GM21717 (cell line): ENCODE results near the gene CFC1.
"Not testable (repeated sequence)": the region's sequence is repeated elsewhere in the genome, so short reads cannot be mapped to it uniquely, and the experiment has no call there.

Source experiments
- ATAC-seq: cut with Tn5 transposase; IDR thresholded peaks from one replicate; pipeline ENCODE4 v1.9.1; 2021; ENCODE audit warnings: mild to moderate bottlenecking, moderate library complexity; ENCODE audit not compliant: unreplicated experiment

Gene CFC1

DNA sequence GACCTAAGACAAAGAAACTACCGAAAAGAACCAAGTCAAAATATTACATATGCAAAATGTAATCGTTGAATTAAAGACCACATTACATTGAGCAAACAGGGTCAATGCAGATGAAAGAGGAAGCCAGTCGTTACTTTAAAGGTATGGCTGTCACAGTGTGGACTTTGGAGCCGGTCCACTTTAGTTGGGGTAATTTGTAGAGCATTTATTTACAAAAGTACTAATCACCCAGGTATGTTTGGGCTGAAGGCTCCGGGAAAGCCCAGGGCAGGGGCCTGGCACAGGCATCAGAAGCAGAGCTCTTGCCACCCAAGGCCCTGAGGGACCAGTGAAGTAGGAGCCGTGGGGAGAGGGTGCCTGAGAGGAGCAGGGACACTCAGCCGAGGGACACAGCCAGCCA lies 15.8 kb downstream of the CFC1 start:
- not testable (repeated sequence) for ATAC-seq

DNA sequence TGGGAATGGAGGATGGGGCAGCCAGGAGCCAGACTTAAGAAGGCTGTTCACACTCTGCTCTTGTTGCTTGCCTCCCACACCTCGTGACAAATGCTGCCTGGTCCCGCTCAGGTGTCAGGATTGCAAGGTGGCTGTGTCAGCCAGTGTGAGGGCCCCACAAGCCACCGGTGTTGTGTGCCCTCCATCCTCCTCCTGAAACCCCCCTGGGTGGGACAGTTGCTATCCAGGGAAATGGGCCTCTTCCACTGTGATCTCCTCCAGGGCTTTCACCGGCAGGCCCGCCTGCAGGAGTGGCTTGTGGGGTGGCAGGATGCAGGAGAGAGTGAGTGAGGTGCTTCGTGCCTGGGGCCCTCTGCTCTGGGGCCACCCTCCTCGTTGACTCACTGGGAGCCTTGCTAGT lies 16.4 kb downstream of the CFC1 start:
- ATAC-seq: not testable (repeated sequence)

DNA sequence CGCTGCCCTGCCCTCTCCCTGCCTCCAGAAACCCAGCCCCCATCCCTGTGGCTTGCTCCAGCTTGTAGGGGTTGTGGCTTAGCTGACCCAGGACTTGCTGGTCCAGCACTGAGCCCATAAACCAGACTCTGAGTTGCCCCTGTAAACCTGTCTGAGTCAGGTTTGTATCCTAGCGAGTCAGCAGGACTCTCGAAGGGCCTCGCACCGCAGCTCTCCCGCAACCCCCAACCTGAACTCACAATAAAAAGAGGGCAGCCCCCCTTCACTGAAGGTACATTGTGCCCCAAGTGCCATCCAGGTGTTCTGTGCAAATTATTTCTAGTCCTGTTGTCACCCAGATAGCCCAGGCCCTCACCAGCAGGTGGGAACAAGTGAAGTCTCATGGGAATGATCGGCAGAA lies 17.9 kb downstream of the CFC1 start:
- not testable (repeated sequence) for ATAC-seq

DNA sequence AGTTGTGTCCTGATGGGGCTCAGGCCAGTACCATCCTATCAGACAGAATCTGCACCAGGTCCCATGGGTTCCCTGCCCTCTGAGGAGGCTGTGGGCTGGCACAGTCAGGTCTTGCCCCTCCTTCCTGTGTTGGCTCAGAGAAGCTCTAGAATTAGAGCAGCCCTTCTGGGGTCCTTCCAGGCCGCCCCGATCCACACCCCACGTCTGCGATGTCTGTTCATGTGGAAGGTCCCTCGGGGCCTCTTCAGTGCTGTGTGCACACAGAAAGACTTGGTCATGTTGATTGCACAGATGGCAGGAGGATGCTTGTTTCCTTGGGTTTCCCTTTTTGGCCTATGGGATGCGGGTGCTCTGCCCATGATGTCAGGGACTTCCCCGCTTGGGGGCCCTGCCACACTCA lies 20.3 kb downstream of the CFC1 start:
- ATAC-seq: not testable (repeated sequence)

DNA sequence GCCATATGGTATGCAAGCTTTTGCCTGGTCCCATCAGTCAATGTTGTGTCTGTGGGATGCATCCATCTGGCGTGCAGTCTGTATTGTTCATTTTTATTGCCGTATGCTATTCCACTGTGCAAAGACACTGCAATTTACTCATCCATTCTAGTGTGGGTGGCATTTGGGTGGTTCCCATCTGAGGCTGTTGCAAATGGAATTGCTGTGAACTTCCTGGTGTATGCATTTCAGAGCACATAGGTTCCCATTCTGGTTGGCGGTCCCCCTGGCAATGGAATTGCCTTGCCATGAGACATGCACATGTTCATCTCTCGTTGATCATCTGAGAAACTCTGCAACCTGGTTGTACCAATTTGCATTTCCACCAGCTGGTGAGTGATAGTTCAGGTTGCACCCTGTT lies 21.8 kb downstream of the CFC1 start:
- ATAC-seq: not testable (repeated sequence)

DNA sequence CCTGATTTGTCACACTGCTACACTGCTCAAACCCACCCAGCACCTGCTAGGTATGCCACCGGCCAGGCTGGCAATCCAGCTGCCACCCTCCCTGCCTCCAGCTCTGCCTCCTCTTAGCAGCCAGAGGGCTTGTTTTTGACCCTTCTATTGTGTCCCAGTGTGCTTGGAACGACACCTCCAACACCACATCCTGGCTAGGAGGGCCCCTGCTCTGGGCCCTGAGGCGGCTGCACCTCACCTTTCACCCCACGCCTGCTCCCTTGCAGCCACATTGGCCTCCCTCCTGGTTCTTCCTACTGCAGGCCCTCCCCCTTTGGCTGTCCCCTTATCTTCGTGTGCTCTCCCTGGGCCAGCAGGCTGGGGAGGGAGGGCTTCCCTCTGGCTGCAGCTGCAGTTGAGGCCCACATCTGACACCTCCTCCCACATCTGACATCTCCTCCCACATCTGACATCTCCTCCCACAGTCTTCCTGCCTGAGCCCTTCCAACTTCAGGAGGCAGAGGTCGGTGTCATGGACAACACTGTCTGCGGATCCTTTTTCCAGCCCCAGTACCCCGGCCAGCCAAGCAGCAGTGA lies 23.1 kb downstream of the CFC1 start:
- not testable (repeated sequence) for ATAC-seq

DNA sequence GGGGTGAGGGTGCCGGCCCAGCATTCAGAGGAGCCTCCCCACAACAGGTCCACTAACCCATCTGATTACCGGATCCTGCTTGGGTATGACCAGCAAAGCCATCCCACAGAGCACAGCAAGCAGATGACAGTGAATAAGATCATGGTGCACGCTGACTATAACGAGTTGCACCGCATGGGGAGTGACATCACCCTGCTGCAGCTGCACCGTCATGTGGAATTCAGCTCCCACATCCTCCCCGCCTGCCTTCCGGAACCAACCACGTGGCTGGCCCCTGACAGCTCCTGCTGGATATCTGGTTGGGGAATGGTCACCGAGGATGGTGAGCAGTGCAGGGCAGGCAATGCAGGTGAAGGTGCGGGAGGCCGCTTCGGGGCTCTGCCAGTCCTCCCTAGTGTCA lies 25.1 kb downstream of the CFC1 start:
- not testable (repeated sequence) for ATAC-seq

DNA sequence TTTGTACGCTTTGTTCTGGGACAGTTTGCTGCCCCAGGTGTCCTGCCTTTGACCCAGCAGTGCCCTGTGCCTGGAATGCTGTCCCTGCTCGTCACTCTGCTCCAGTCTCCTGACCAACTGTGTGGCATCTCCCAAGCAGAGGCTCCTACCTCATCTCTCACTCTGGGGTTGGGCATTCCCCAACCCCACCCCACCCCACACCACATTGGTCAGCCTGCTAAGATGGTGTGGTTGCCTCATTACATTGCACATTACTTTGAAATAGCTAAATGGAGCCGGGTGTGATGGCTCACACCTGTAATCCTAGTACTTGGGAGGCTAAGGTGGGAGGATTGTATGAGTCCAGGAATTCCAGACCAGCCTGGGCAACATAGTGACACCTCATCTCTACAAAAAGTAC lies 27.4 kb downstream of the CFC1 start:
- not testable (repeated sequence) for ATAC-seq

DNA sequence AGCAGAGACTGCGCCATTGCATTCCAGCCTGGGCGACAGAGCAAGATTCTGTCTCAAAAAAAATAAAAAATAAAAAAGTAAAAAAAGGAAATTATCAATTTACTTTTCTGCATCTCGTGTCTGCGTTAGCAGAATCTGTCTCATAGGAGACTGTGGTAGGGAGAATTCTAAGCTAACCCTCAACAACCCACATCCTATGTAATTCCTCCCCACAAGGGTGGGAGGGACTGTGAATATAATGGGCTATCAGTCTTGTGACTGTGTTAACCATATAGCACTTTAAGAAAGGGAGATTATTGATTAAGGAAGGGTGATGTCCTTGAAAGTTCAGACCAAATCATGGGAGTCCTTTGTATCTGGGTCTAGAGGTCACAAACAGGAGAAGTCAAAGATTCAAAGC lies 33.2 kb downstream of the CFC1 start:
- not testable (repeated sequence) for ATAC-seq

DNA sequence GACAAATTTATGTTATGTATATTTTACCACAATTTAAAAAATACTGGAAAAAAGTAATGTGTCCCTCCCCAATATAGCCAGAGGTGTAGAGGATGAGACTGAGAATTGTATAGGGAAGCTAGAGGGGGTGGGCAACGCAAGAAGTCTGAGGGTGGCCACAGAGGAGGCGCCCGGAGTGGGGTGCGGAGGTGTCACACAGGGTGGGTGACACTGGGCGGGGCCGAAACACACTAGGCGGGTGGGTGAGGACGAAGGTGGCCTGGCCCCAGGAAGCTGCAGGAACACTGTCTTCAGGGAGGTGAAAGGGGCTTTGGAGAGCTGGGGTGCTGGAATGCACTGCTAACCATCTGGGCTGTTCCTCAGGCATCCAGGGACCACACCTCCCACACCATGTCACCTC lies 42.9 kb downstream of the CFC1 start:
- not testable (repeated sequence) for ATAC-seq

DNA sequence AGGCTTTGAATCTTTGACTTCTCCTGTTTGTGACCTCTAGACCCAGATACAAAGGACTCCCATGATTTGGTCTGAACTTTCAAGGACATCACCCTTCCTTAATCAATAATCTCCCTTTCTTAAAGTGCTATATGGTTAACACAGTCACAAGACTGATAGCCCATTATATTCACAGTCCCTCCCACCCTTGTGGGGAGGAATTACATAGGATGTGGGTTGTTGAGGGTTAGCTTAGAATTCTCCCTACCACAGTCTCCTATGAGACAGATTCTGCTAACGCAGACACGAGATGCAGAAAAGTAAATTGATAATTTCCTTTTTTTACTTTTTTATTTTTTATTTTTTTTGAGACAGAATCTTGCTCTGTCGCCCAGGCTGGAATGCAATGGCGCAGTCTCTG lies 45.2 kb downstream of the CFC1 start:
- not testable (repeated sequence) for ATAC-seq

DNA sequence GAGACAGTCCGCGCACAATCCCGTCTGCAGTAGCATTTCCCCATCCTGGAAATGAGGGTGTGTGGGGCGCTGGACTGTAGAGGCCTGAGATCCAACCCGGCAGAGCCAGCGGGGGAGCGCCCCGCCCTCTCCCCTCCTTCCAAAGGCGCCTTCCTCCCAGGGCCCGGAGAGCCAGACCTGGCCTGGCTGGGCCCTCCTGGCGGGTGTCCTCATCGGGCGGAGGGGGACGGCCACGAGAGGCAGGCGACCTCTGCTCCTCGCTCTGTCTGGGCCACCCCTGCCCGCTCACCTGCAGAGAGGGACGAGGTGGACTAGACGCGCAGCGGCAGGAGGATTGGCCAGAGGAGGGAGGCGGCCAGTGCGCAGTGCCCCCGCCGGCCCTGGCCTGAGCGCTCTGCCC lies 49.9 kb downstream of the CFC1 start:
- not testable (repeated sequence) for ATAC-seq

DNA sequence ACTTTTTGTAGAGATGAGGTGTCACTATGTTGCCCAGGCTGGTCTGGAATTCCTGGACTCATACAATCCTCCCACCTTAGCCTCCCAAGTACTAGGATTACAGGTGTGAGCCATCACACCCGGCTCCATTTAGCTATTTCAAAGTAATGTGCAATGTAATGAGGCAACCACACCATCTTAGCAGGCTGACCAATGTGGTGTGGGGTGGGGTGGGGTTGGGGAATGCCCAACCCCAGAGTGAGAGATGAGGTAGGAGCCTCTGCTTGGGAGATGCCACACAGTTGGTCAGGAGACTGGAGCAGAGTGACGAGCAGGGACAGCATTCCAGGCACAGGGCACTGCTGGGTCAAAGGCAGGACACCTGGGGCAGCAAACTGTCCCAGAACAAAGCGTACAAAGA lies 51.0 kb downstream of the CFC1 start:
- ATAC-seq: not testable (repeated sequence)

DNA sequence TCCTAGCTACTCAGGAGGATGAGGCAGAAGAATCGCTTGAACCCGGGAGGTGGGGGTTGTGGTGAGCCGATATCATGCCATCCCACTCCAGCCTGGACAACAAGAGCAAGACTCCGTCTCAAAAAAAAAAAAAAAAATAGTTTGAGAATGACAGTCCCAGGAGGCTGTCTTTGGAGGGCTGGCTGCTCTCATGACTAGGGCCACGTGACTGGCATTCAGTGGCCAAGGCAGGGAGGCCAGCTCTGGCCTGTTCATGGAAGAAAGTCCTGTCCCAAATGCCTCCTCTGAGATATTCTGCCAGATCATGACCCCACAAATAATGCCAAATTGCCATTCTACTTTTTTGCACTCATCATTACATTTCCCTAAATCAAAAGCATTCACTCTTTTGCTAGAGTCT lies 54.4 kb downstream of the CFC1 start:
- not testable (repeated sequence) for ATAC-seq

DNA sequence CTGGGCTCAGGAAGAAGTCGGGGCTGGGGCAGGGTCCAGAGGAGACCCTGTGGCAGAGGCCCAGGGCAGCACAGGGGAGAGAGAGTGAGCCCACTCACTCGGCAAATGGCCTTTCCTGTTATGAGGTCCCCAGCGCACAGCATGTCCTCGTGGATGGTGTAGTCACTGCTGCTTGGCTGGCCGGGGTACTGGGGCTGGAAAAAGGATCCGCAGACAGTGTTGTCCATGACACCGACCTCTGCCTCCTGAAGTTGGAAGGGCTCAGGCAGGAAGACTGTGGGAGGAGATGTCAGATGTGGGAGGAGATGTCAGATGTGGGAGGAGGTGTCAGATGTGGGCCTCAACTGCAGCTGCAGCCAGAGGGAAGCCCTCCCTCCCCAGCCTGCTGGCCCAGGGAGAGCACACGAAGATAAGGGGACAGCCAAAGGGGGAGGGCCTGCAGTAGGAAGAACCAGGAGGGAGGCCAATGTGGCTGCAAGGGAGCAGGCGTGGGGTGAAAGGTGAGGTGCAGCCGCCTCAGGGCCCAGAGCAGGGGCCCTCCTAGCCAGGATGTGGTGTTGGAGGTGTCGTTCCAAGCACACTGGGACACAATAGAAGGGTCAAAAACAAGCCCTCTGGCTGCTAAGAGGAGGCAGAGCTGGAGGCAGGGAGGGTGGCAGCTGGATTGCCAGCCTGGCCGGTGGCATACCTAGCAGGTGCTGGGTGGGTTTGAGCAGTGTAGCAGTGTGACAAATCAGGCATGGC lies 55.4 kb downstream of the CFC1 start:
- not testable (repeated sequence) for ATAC-seq

DNA sequence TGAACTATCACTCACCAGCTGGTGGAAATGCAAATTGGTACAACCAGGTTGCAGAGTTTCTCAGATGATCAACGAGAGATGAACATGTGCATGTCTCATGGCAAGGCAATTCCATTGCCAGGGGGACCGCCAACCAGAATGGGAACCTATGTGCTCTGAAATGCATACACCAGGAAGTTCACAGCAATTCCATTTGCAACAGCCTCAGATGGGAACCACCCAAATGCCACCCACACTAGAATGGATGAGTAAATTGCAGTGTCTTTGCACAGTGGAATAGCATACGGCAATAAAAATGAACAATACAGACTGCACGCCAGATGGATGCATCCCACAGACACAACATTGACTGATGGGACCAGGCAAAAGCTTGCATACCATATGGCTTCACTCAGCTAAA lies 56.6 kb downstream of the CFC1 start:
- not testable (repeated sequence) for ATAC-seq
